H1 (cell line): ENCODE results near the gene MTMR2. TPM values are rescaled to one million over a fixed set of nuclear protein-coding genes. Genes with fewer than 3 reads are reported as not detected.

ENCODE experiments used
- CTCF ChIA-PET: fragments of 300-600 bp; sonication (Branson Sonifier 250); formaldehyde crosslinking; loops from one replicate; lab custom pipeline; 2021; ENCODE audit not compliant: partially characterized antibody; lab: Charles Lee
- POLR2A ChIA-PET: fragments of 300-600 bp; sonication (Branson Sonifier 250); formaldehyde crosslinking; loops from one replicate; lab custom pipeline; 2021; ENCODE audit warnings: inconsistent platforms; ENCODE audit not compliant: partially characterized antibody; lab: Charles Lee
- DNase-seq, 2 experiments: peaks; one replicate each; pipeline versions ENCODE4 v3.0.0 to v3.0.0-alpha.2; 2010 to 2022; ENCODE audit warnings: low spot score in 2 of 2, low read depth in 1 of 2, mixed read lengths in 1 of 2
- FAIRE-seq: peaks from 2 replicates; lab custom pipeline; 2011; peaks lifted over from hg19 to GRCh38; lab: Jason Lieb, UNC
- H2AFZ ChIP-seq: 2 replicates; pipeline ENCODE4 v1.8.1; 2012; ENCODE audit warnings: low read length, inconsistent platforms
- H2AK5ac ChIP-seq: 2 replicates; pipeline ENCODE4 v1.6.1; 2013; ENCODE audit warnings: low read depth, low read length
- H2BK120ac ChIP-seq: replicated peaks from 2 replicates; pipeline ENCODE3; 2013; ENCODE audit warnings: low read depth, low read length, inconsistent platforms
- H2BK12ac ChIP-seq: 2 replicates; pipeline ENCODE4 v1.6.1; 2013; ENCODE audit warnings: low read depth, low read length
- H2BK15ac ChIP-seq: 2 replicates; pipeline ENCODE4 v1.6.1; 2013; ENCODE audit warnings: low read length
- H2BK20ac ChIP-seq: 2 replicates; pipeline ENCODE4 v1.6.1; 2013; ENCODE audit warnings: low read length
- H2BK5ac ChIP-seq: 2 replicates; pipeline ENCODE4 v1.6.1; 2013; ENCODE audit warnings: low read depth, low read length
- H3K14ac ChIP-seq: 2 replicates; pipeline ENCODE4 v1.6.1; 2013; ENCODE audit warnings: inconsistent platforms; ENCODE audit not compliant: insufficient read length
- H3K18ac ChIP-seq: 2 replicates; pipeline ENCODE4 v1.6.1; 2013; ENCODE audit warnings: low read length; ENCODE audit errors: extremely low read depth
- H3K23ac ChIP-seq: 2 replicates; pipeline ENCODE4 v1.6.1; 2013; ENCODE audit warnings: inconsistent platforms; ENCODE audit not compliant: insufficient read length
- H3K23me2 ChIP-seq: 2 replicates; pipeline ENCODE4 v1.6.1; 2013; ENCODE audit warnings: low read depth, low read length
- H3K27ac ChIP-seq: 2 replicates; pipeline ENCODE4 v1.6.1; 2011; ENCODE audit warnings: low read depth, low read length, inconsistent platforms
- H3K27me3 ChIP-seq, 4 experiments: replicated peaks in 1 of 4; 1 replicate in 1 of 4; 2 replicates in 3 of 4; pipeline versions ENCODE4 v1.6.1 to v1.8.1; 2011 to 2013; ENCODE audit warnings: low read length in 3 of 4, mild to moderate bottlenecking in 3 of 4, inconsistent platforms in 2 of 4, mixed read lengths in 2 of 4, moderate library complexity in 1 of 4; ENCODE audit not compliant: control insufficient read depth in 3 of 4, insufficient read depth in 3 of 4; ENCODE audit errors: extremely low read depth in 1 of 4
- H3K36me3 ChIP-seq, 4 experiments: 2 replicates each; pipeline versions ENCODE4 v1.6.1 to v1.8.1; 2011 to 2013; ENCODE audit warnings: mild to moderate bottlenecking in 4 of 4, low read length in 3 of 4, moderate library complexity in 2 of 4, control low read depth in 1 of 4, inconsistent platforms in 1 of 4; ENCODE audit not compliant: insufficient read depth in 4 of 4, control insufficient read depth in 2 of 4
- H3K4ac ChIP-seq: replicated peaks from 2 replicates; pipeline ENCODE3; 2013; ENCODE audit warnings: low read length, low read depth, mixed read lengths, inconsistent platforms; ENCODE audit not compliant: insufficient read length
- H3K4me1 ChIP-seq, 4 experiments: replicated peaks in 1 of 4; 1 replicate in 1 of 4; 2 replicates in 3 of 4; pipeline versions ENCODE4 v1.6.1 to v1.8.1; 2011 to 2013; ENCODE audit warnings: low read length in 3 of 4, inconsistent platforms in 2 of 4, mixed read lengths in 1 of 4; ENCODE audit not compliant: insufficient read depth in 4 of 4, control insufficient read depth in 3 of 4
- H3K4me2 ChIP-seq, 2 experiments: 2 replicates each; pipeline versions ENCODE4 v1.6.1 to v1.8.1; 2011 to 2013; ENCODE audit warnings: low read depth in 2 of 2, low read length in 2 of 2, control low read depth in 1 of 2, inconsistent platforms in 1 of 2, mild to moderate bottlenecking in 1 of 2; ENCODE audit not compliant: insufficient read depth in 1 of 2
- H3K4me3 ChIP-seq, 4 experiments: fragments of 200-600, 300-600 bp in 1 of 4; sonication (generic), shearing (Covaris generic), sonication (Bioruptor Twin) in 1 of 4; 2 replicates each; pipeline versions ENCODE4 v1.5.1 to v1.8.1; 2011 to 2016; ENCODE audit warnings: low read length in 4 of 4, low read depth in 3 of 4, control low read depth in 2 of 4, inconsistent platforms in 2 of 4, mild to moderate bottlenecking in 2 of 4, mixed read lengths in 1 of 4, moderate library complexity in 1 of 4; ENCODE audit not compliant: insufficient read depth in 2 of 4; ENCODE audit errors: extremely low read depth in 1 of 4
- H3K56ac ChIP-seq: replicated peaks from 2 replicates; pipeline ENCODE3; 2013; ENCODE audit warnings: low read depth, mild to moderate bottlenecking, mixed read lengths, low read length, inconsistent platforms; ENCODE audit not compliant: insufficient read length
- H3K79me1 ChIP-seq: 2 replicates; pipeline ENCODE4 v1.6.1; 2013; ENCODE audit warnings: low read depth, low read length, control low read depth
- H3K79me2 ChIP-seq, 2 experiments: 2 replicates each; pipeline versions ENCODE4 v1.6.1 to v1.8.1; 2012 to 2013; ENCODE audit warnings: low read length in 2 of 2, mild to moderate bottlenecking in 2 of 2, inconsistent platforms in 1 of 2; ENCODE audit not compliant: insufficient read depth in 2 of 2, control insufficient read depth in 1 of 2
- H3K9ac ChIP-seq, 4 experiments: replicated peaks in 1 of 4; 1 replicate in 1 of 4; 2 replicates in 3 of 4; pipeline versions ENCODE4 v1.6.1 to v1.8.1; 2011 to 2013; ENCODE audit warnings: low read depth in 3 of 4, low read length in 3 of 4, control low read depth in 2 of 4, mild to moderate bottlenecking in 2 of 4, moderate library complexity in 2 of 4, inconsistent platforms in 1 of 4; ENCODE audit errors: extremely low read depth in 1 of 4
- H3K9me3 ChIP-seq, 2 experiments: 2 replicates each; pipeline versions ENCODE4 v1.6.1 to v1.8.1; 2012 to 2013; ENCODE audit warnings: mild to moderate bottlenecking in 2 of 2, moderate library complexity in 2 of 2, control low read depth in 1 of 2, inconsistent platforms in 1 of 2, low read depth in 1 of 2, low read length in 1 of 2, mixed read lengths in 1 of 2; ENCODE audit not compliant: insufficient read depth in 2 of 2
- H4K20me1 ChIP-seq, 2 experiments: replicated peaks in 1 of 2; 2 replicates each; pipeline versions ENCODE3 to v1.8.1; 2011 to 2013; ENCODE audit warnings: inconsistent platforms in 2 of 2, low read length in 2 of 2, mild to moderate bottlenecking in 1 of 2; ENCODE audit not compliant: insufficient read depth in 2 of 2, control insufficient read depth in 1 of 2
- H4K5ac ChIP-seq: 2 replicates; pipeline ENCODE4 v1.6.1; 2013; ENCODE audit warnings: low read length, low read depth, mixed read lengths, inconsistent platforms; ENCODE audit not compliant: insufficient read length
- H4K8ac ChIP-seq: 2 replicates; pipeline ENCODE4 v1.8.0; 2013; ENCODE audit warnings: mild to moderate bottlenecking, moderate library complexity, low read length, inconsistent platforms; ENCODE audit not compliant: insufficient read depth; ENCODE audit errors: extremely low read depth
- H4K91ac ChIP-seq: replicated peaks from 2 replicates; pipeline ENCODE3; 2013; ENCODE audit warnings: low read length, mixed read lengths, inconsistent platforms; ENCODE audit not compliant: insufficient read length
- CBX8 ChIP-seq: fragments of 300-800, 300-1000 bp; sonication (generic); IDR thresholded peaks from 2 replicates; pipeline ENCODE4 v1.7.1; 2016; ENCODE audit warnings: low read depth, low read length, borderline replicate concordance
- CTBP2 ChIP-seq: IDR thresholded peaks from 2 replicates; pipeline ENCODE4 v1.7.0; 2011; ENCODE audit warnings: borderline replicate concordance, mild to moderate bottlenecking, moderate library complexity, mixed read lengths, low read length; ENCODE audit not compliant: insufficient read depth, insufficient read length
- EGR1 ChIP-seq: IDR thresholded peaks from 2 replicates; pipeline ENCODE4 v1.6.1; 2011; ENCODE audit warnings: low read depth, low read length, borderline replicate concordance
- EP300 ChIP-seq, 2 experiments: IDR thresholded peaks; 1 replicate in 1 of 2; 2 replicates in 1 of 2; pipeline ENCODE4 v1.6.1; 2011 to 2012; ENCODE audit warnings: low read depth in 2 of 2, low read length in 2 of 2, mild to moderate bottlenecking in 2 of 2, borderline replicate concordance in 1 of 2, inconsistent platforms in 1 of 2, moderate library complexity in 1 of 2
- HDAC2 ChIP-seq, 2 experiments: fragments of 300-600 bp in 1 of 2; sonication (generic) in 1 of 2; IDR thresholded peaks; 2 replicates each; pipeline ENCODE4 v1.6.1; 2011 to 2012; ENCODE audit warnings: low read depth in 2 of 2, low read length in 2 of 2, mild to moderate bottlenecking in 2 of 2, moderate library complexity in 2 of 2, borderline replicate concordance in 1 of 2, inconsistent platforms in 1 of 2
- KDM1A ChIP-seq: fragments of 200-600, 300-600 bp; sonication (generic); IDR thresholded peaks from 2 replicates; pipeline ENCODE4 v1.7.1; 2016; ENCODE audit warnings: mild to moderate bottlenecking, low read length, borderline replicate concordance
- KDM4A ChIP-seq: IDR thresholded peaks from one replicate; pipeline ENCODE4 v1.7.1; 2012; ENCODE audit warnings: low read depth, mild to moderate bottlenecking, moderate library complexity, low read length, inconsistent platforms; ENCODE audit not compliant: severe bottlenecking
- MAFK ChIP-seq: IDR thresholded peaks from 2 replicates; pipeline ENCODE4 v1.6.1; 2012; ENCODE audit warnings: low read depth, mild to moderate bottlenecking, improper control_type of control experiment, low read length
- NRF1 ChIP-seq: IDR thresholded peaks from 2 replicates; pipeline ENCODE4 v1.6.1; 2011; ENCODE audit warnings: mild to moderate bottlenecking, low read depth, low read length, improper control_type of control experiment
- RFX5 ChIP-seq: IDR thresholded peaks from 2 replicates; pipeline ENCODE4 v1.6.1; 2011; ENCODE audit warnings: low read depth, low read length, improper control_type of control experiment, borderline replicate concordance
- RXRA ChIP-seq: IDR thresholded peaks from 2 replicates; pipeline ENCODE4 v1.6.1; 2011; ENCODE audit warnings: low read depth, mild to moderate bottlenecking, low read length, moderate library complexity; ENCODE audit not compliant: insufficient read depth
- SIX5 ChIP-seq: IDR thresholded peaks from 2 replicates; pipeline ENCODE4 v1.6.1; 2011; ENCODE audit warnings: mild to moderate bottlenecking, low read depth, low read length
- SRF ChIP-seq: IDR thresholded peaks from 2 replicates; pipeline ENCODE4 v1.6.1; 2011; ENCODE audit warnings: mild to moderate bottlenecking, low read depth, low read length, moderate library complexity
- ZNF274 ChIP-seq: IDR thresholded peaks from 2 replicates; pipeline ENCODE4 v1.7.0; 2012; ENCODE audit warnings: low read length, borderline replicate concordance; ENCODE audit errors: extremely low read depth
- WGBS, 2 experiments: shearing (Covaris generic) in 1 of 2; methylation state at CpG; one replicate each; pipeline versions ENCODE4 v1.1.6 to v1.1.7; 2013 to 2015; ENCODE audit warnings: low lambda C conversion rate in 2 of 2, mixed read lengths in 2 of 2, inconsistent platforms in 1 of 2, low coverage in 1 of 2, missing lambda C conversion rate in 1 of 2; ENCODE audit not compliant: insufficient replicate concordance in 2 of 2, insufficient coverage in 1 of 2, insufficient read length in 1 of 2; ENCODE audit errors: extremely low coverage in 1 of 2, missing lambda C conversion rate in 1 of 2; 5-methylcytosine and 5-hydroxymethylcytosine counted together
- polyA plus RNA-seq, 7 experiments: library from polyadenylated mRNA; depleted of rRNA in 3 of 7; stranded (reverse) in 5 of 7; unstranded in 2 of 7; fragments of >200 nt in 5 of 7; fragments of 200-250 nt in 2 of 7; gene quantifications; 1 replicate in 5 of 7; 2 replicates in 1 of 7; 4 replicates in 1 of 7; pipeline versions ENCODE4 v1.2.1 to v1.2.3, GENCODE V29; 2011 to 2013; ENCODE audit warnings: missing spikeins in 2 of 7, mixed read lengths in 2 of 7
- total RNA-seq: library from RNA; stranded (reverse); fragmentation: NEBNext Ultra II Directional; extraction: Animal tissue kit (Norgen Biotek cat#: 25700); gene quantifications from 2 replicates; pipeline ENCODE4 v1.2.1, GENCODE V29; 2021

MTMR2 gene
- total and polyA plus RNA-seq, 2 of the 8 experiments (the other 6 are each of a cell fraction or from before 2014, with no cell fraction given) = 16.7 to 52.9 TPM

- Histone ChIP-seq H3K9ac (no peak overlapping the region), H3K27me3 (no peaks in the 10 kb centered on the region; a peak in 1 of 7 replicates), H3K4me1 (no peaks in the 10 kb centered on the region), H3K4me3 (no peak overlapping the region), H2AFZ (no peak overlapping the region), H2BK5ac (no peak overlapping the region), H4K20me1 (no peaks in the 10 kb centered on the region), H3K27ac (no peak overlapping the region), H2BK12ac (no peak overlapping the region), H3K56ac (no peak overlapping the region), H2BK15ac (no peak overlapping the region), H4K5ac (no peak overlapping the region), H3K18ac (no peak overlapping the region), H4K8ac (no peak overlapping the region), H3K14ac (no peak overlapping the region), H3K23me2 (no peaks in the 10 kb centered on the region), H3K9me3 (no peaks in the 10 kb centered on the region), H2BK120ac (no peak overlapping the region), H3K4me2 (no peak overlapping the region), H3K79me1 (no peaks in the 10 kb centered on the region), H3K4ac (no peak overlapping the region), H2BK20ac (no peak overlapping the region), H3K23ac (no peak overlapping the region), H3K36me3 (peaks cover 0 to 12% (median 0%) of the 10 kb centered on the region in 4 experiments; a peak in 2 of 8 replicates), H4K91ac (no peak overlapping the region), H3K79me2 (no peaks in the 10 kb centered on the region), H2AK5ac (no peak overlapping the region)
- ChIA-PET POLR2A (no interaction called here), CTCF (no interaction called here)
- FAIRE-seq = no peak
- WGBS, 2 experiments = 88% methylated on average over 1 of the region's 1 CpG; no CpG with 5 or more reads in 1 of the 2 experiments
- no peak for DNase-seq
- TF ChIP-seq MAFK (no peak), NRF1 (no peak), EP300 (IDR thresholded peaks at IDR 0.05; ENCODE audit: borderline replicate concordance in 1 of 2, low read depth in 2 of 2, low read length in 2 of 2) (no peak), ZNF274 (no peak), RXRA (no peak), SIX5 (no peak), HDAC2 (IDR thresholded peaks at IDR 0.05; ENCODE audit: borderline replicate concordance in 1 of 2, low read depth in 2 of 2, low read length in 2 of 2) (no peak), KDM4A (no peak), EGR1 (no peak), CTBP2 (no peak), RFX5 (no peak), KDM1A (no peak), SRF (no peak), CBX8 (no peak)
These were observed 40.5 kb downstream of the MTMR2 start for GRCh38 chr11:95883381-95883780.
